Measurements from ENCODE around the gene APBB1IP.

APBB1IP gene

DNA sequence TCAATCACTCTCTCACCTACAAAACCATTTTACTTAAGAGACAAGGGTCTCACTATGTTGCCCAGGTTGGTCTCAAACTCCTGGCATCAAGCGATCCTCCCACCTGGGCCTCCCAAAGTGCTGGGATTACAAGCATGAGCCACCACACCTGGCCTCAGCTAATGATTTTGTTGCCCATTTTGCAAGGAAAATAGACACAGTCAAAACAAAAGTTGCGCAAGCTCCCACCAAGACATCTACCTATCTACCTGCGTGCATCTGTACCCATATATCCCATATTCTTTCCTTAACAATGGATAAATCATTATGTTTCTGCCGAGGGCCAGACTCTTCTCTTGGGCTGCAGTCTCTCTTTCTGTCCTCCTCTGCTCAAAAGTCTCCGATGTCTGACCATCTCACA lies 67.3 kb downstream of the APBB1IP start (continued):
- TF ChIP-seq, protein P1, sequence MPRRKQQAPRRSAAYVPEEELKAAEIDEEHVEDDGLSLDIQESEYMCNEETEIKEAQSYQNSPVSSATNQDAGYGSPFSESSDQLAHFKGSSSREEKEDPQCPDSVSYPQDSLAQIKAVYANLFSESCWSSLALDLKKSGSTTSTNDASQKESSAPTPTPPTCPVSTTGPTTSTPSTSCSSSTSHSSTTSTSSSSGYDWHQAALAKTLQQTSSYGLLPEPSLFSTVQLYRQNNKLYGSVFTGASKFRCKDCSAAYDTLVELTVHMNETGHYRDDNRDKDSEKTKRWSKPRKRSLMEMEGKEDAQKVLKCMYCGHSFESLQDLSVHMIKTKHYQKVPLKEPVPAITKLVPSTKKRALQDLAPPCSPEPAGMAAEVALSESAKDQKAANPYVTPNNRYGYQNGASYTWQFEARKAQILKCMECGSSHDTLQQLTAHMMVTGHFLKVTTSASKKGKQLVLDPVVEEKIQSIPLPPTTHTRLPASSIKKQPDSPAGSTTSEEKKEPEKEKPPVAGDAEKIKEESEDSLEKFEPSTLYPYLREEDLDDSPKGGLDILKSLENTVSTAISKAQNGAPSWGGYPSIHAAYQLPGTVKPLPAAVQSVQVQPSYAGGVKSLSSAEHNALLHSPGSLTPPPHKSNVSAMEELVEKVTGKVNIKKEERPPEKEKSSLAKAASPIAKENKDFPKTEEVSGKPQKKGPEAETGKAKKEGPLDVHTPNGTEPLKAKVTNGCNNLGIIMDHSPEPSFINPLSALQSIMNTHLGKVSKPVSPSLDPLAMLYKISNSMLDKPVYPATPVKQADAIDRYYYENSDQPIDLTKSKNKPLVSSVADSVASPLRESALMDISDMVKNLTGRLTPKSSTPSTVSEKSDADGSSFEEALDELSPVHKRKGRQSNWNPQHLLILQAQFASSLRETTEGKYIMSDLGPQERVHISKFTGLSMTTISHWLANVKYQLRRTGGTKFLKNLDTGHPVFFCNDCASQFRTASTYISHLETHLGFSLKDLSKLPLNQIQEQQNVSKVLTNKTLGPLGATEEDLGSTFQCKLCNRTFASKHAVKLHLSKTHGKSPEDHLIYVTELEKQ (tag by site-specific recombination; IDR thresholded peaks at IDR 0.05; ENCODE audit: borderline replicate concordance) = no peak

DNA sequence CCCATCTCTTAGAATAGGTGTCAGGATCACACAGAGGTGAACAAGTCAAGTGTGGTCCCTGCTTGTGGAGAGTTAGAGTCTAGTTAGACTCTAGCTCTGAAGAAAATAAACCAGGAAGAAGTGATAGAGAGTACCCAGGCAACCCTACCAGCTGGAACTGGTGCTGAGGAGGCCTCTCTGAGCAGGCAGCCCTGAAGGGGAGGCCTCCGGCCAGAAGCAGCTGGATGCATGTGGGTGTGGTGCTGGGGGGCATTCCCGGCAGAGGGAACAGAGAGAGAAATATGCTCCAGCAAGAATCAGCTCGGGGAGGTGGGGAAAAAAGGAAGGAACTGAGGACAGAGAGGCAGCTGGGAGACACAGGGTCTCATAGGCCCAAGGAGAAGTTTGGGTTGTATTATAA lies 68.6 kb downstream of the APBB1IP start:
- H3K4me1 ChIP-seq (ENCODE audit: control insufficient read depth, insufficient read depth, low read length) = no peaks in the 10 kb centered on the region
- no peaks in the 10 kb centered on the region for H3K36me3 ChIP-seq (ENCODE audit: control insufficient read depth in 2 of 2, insufficient read depth in 1 of 2, low read length in 2 of 2)
- no peak for TF ChIP-seq ZIC2 (tag by site-specific recombination; IDR thresholded peaks at IDR 0.05)
- TF ChIP-seq, protein P2, sequence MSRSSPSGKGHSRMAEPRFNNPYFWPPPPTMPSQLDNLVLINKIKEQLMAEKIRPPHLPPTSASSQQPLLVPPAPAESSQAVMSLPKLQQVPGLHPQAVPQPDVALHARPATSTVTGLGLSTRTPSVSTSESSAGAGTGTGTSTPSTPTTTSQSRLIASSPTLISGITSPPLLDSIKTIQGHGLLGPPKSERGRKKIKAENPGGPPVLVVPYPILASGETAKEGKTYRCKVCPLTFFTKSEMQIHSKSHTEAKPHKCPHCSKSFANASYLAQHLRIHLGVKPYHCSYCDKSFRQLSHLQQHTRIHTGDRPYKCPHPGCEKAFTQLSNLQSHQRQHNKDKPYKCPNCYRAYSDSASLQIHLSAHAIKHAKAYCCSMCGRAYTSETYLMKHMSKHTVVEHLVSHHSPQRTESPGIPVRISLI (tag by site-specific recombination; IDR thresholded peaks at IDR 0.05) = no peak
- TF ChIP-seq, protein P3, sequence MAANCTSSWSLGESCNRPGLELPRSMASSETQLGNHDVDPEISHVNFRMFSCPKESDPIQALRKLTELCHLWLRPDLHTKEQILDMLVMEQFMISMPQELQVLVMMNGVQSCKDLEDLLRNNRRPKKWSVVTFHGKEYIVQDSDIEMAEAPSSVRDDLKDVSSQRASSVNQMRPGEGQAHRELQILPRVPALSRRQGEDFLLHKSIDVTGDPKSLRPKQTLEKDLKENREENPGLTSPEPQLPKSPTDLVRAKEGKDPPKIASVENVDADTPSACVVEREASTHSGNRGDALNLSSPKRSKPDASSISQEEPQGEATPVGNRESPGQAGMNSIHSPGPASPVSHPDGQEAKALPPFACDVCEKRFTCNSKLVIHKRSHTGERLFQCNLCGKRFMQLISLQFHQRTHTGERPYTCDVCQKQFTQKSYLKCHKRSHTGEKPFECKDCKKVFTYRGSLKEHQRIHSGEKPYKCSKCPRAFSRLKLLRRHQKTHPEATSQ (tag by site-specific recombination; IDR thresholded peaks at IDR 0.05) = no peak
- ChIA-PET POLR2A (interaction anchor here (1.0 kb wide), 1 partner anchor 26 kb away, joined by 5 read pairs; no protein-coding TSS in a partner anchor), CTCF (no interaction called here)
- no peak overlapping the region for H3K27ac ChIP-seq (ENCODE audit: extremely low read depth, low read depth, low read length)
- no peak overlapping the region for H3K4me3 ChIP-seq (ENCODE audit: low read depth, low read length)
- H3K9me3 ChIP-seq (ENCODE audit: control insufficient read depth, insufficient read depth, low read depth, low read length) = no peaks in the 10 kb centered on the region

DNA sequence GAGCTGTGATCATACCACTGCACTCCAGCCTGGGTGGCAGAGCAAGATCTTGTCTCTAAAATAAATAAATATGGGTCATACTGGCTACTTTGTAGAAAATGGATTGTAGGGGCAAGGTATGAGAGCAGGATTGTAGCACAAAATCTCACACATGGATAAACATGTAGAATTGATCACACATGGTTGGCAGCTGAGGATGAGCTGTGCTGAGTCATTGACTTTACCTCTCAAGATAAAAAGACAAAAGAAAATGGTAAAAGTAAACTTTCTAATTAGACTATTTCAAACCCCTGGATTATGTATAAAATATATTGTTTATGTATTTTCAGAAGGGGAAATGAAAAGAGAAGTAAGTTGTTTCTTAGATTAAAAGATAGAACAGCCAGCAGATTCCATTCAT lies 69.3 kb downstream of the APBB1IP start:
- no peaks in the 10 kb centered on the region for H3K4me1 ChIP-seq (ENCODE audit: control insufficient read depth, insufficient read depth, low read length)
- H3K9me3 ChIP-seq (ENCODE audit: control insufficient read depth, insufficient read depth, low read depth, low read length) = no peaks in the 10 kb centered on the region
- H3K4me3 ChIP-seq (ENCODE audit: low read depth, low read length) = no peak overlapping the region
- H3K36me3 ChIP-seq (ENCODE audit: control insufficient read depth in 2 of 2, insufficient read depth in 1 of 2, low read length in 2 of 2) = no peaks in the 10 kb centered on the region
- H3K27ac ChIP-seq (ENCODE audit: extremely low read depth, low read depth, low read length) = no peak overlapping the region
- TF ChIP-seq ZNF121 (tag by site-specific recombination; IDR thresholded peaks at IDR 0.05) (no peak), ZNF776 (tag by site-specific recombination; IDR thresholded peaks at IDR 0.05; ENCODE audit: borderline replicate concordance) (no peak), KLF8 (tag by site-specific recombination; IDR thresholded peaks at IDR 0.05) (no peak)
- ChIA-PET CTCF (interaction anchor here (1.0 kb wide), 1 partner anchor 27 kb away, joined by 3 read pairs; no protein-coding TSS in a partner anchor), POLR2A (interaction anchor here (1.0 kb wide), 1 partner anchor 27 kb away, joined by 5 read pairs; no protein-coding TSS in a partner anchor)

DNA sequence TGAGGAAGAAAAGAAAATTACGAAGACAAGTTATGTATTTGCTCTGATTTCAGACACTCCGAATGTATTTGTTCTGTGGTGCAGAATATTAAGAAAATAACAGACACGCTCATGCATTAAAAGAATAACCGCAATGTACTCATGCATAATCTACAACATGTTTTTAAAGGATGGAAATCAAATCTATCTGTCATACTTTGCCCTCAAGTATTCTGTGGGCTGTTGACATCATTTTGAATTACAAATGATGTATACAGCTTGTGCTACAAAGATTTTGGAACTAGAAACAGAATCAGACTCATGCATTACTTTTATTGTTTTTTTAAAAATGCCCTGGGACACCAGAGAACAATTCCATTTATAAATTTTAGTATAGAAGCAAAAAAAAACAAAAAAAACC lies 69.9 kb downstream of the APBB1IP start:
- no peak overlapping the region for H3K27ac ChIP-seq (ENCODE audit: extremely low read depth, low read depth, low read length)
- no peaks in the 10 kb centered on the region for H3K9me3 ChIP-seq (ENCODE audit: control insufficient read depth, insufficient read depth, low read depth, low read length)
- no peaks in the 10 kb centered on the region for H3K36me3 ChIP-seq (ENCODE audit: control insufficient read depth in 2 of 2, insufficient read depth in 1 of 2, low read length in 2 of 2)
- POLR2A ChIA-PET = no interaction called here
- CTCF ChIA-PET = interaction anchor here (0.7 to 1.0 kb wide), 3 partner anchors 27 to 1890 kb away, joined by 3 to 5 read pairs (median 4); no protein-coding TSS in a partner anchor
- H3K4me3 ChIP-seq (ENCODE audit: low read depth, low read length) = no peak overlapping the region
- no peak for TF ChIP-seq ZFP69B (tag by site-specific recombination; IDR thresholded peaks at IDR 0.05)
- no peak for TF ChIP-seq ZNF174 (tag by site-specific recombination; IDR thresholded peaks at IDR 0.05)
- TF ChIP-seq SALL2 (tag by site-specific recombination; IDR thresholded peaks at IDR 0.05; ENCODE audit: borderline replicate concordance) = no peak
- no peak for TF ChIP-seq SETDB1 (IDR thresholded peaks at IDR 0.05; ENCODE audit: insufficient read length, low read length)
- no peak for TF ChIP-seq ZNF248 (tag by site-specific recombination; IDR thresholded peaks at IDR 0.05)
- TF ChIP-seq, protein P4, sequence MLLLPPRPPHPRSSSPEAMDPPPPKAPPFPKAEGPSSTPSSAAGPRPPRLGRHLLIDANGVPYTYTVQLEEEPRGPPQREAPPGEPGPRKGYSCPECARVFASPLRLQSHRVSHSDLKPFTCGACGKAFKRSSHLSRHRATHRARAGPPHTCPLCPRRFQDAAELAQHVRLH (tag by site-specific recombination; IDR thresholded peaks at IDR 0.05) = no peak
- TF ChIP-seq HOXD13 (CRISPR knock-in tag; IDR thresholded peaks at IDR 0.05; ENCODE audit: borderline replicate concordance) = no peak
- TF ChIP-seq ZNF132 (tag by site-specific recombination; IDR thresholded peaks at IDR 0.05; ENCODE audit: borderline replicate concordance) = no peak
- TF ChIP-seq, protein P5, sequence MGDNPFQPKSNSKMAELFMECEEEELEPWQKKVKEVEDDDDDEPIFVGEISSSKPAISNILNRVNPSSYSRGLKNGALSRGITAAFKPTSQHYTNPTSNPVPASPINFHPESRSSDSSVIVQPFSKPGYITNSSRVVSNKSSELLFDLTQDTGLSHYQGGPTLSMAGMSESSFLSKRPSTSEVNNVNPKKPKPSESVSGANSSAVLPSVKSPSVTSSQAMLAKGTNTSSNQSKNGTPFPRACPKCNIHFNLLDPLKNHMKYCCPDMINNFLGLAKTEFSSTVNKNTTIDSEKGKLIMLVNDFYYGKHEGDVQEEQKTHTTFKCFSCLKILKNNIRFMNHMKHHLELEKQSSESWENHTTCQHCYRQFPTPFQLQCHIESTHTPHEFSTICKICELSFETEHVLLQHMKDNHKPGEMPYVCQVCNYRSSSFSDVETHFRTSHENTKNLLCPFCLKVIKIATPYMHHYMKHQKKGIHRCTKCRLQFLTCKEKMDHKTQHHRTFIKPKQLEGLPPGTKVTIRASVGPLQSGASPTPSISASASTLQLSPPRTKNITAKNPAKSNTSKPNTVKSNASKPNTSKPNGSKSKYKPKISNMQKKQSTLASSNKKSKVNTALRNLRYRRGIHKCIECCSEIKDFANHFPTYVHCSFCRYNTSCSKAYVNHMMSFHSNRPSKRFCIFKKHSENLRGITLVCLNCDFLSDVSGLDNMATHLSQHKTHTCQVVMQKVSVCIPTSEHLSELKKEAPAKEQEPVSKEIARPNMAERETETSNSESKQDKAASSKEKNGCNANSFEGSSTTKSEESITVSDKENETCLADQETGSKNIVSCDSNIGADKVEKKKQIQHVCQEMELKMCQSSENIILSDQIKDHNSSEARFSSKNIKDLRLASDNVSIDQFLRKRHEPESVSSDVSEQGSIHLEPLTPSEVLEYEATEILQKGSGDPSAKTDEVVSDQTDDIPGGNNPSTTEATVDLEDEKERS (tag by site-specific recombination; IDR thresholded peaks at IDR 0.05) = no peak
- TF ChIP-seq ZNF777 (tag by site-specific recombination; IDR thresholded peaks at IDR 0.05; ENCODE audit: borderline replicate concordance) = no peak
- TF ChIP-seq ZNF324 (tag by site-specific recombination; IDR thresholded peaks at IDR 0.05) = no peak
- no peak for TF ChIP-seq GFI1B (tag by site-specific recombination; IDR thresholded peaks at IDR 0.05)
- no peaks in the 10 kb centered on the region for H3K4me1 ChIP-seq (ENCODE audit: control insufficient read depth, insufficient read depth, low read length)

Data from HEK293 (cell line).